Activated T-cell treated with anti-CD3 and anti-CD28 coated beads, Interleukin-2, amount 50 U/mL, for 4 hours (primary cell): ENCODE measurements around the gene MPDZ. TPM values are rescaled to one million over a fixed set of nuclear protein-coding genes. Genes with fewer than 3 reads are reported as not detected.

Experiments used
- ATAC-seq, 2 donors: fragments of 200-7000 bp; cut with Tn5 transposase; one replicate each; pipeline ENCODE4 v1.10.0; 2021
- DNase-seq: peaks from one replicate; pipeline ENCODE4 v3.0.0-alpha.2; 2020
- H3K27me3 Mint-ChIP-seq: one replicate; pipeline ENCODE4 v1.8.0; 2021; ENCODE audit warnings: low read depth, mixed read lengths
- H3K36me3 Mint-ChIP-seq: one replicate; pipeline ENCODE4 v1.8.0; 2022; ENCODE audit warnings: mixed read lengths; ENCODE audit not compliant: insufficient read depth
- H3K4me1 Mint-ChIP-seq: one replicate; pipeline ENCODE4 v1.8.0; 2021; ENCODE audit warnings: low read depth, mixed read lengths
- H3K4me3 Mint-ChIP-seq: one replicate; pipeline ENCODE4 v1.8.0; 2021; ENCODE audit warnings: mild to moderate bottlenecking, moderate library complexity, mixed read lengths
- H3K9me3 Mint-ChIP-seq: one replicate; pipeline ENCODE4 v1.8.0; 2021; ENCODE audit warnings: mixed read lengths
- total RNA-seq, 3 donors: library from RNA; stranded (reverse); gene quantifications; one replicate each; pipeline ENCODE4 v1.2.1, GENCODE V29; 2021

The MPDZ gene
- total RNA-seq, 3 donors from 2014 or later = 0.08 to 0.53 (median 0.29) TPM

DNA sequence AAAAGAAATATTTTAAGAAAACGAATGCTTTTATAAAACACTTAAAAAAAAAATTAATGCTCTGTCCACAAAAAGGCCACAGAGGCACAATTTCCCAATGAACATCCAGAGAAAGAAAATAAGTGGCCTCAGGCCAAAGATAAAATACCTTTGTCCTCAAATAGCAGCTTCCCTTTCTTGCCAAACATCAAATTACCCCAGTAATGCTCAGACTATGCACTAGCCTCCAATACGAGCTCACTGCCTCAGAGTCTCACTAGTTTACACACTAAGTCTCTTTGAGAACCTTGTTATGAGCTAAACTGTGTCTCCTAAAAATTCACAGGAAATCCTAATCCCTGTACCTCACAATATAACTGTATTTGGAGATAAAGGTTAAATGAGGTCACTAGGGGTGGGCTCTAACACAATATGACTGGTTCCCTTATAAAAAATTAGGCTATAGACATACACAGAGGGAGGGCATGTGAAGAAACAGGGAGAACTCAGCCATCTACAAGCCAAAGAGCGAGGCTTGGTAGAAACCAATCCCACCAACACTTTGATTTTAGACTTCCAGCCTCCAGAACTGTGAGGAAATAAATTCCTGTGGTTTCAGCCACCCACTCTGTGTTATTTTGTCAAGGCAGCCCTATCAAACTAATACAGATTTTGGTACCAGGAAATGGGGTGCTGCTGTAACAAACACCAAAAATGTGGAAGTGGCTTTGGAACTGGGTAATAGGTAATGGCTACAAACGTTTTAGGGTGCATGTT, 4.4 kb downstream of the MPDZ start:
- Mint-ChIP-seq H3K36me3 (no peaks in the 10 kb centered on the region), H3K9me3 (peaks cover 4% of the 10 kb centered on the region), H3K27me3 (peaks cover 19% of the 10 kb centered on the region), H3K4me1 (no peaks in the 10 kb centered on the region), H3K4me3 (no peak overlapping the region)
- no peak for DNase-seq
- ATAC-seq = no peak

DNA sequence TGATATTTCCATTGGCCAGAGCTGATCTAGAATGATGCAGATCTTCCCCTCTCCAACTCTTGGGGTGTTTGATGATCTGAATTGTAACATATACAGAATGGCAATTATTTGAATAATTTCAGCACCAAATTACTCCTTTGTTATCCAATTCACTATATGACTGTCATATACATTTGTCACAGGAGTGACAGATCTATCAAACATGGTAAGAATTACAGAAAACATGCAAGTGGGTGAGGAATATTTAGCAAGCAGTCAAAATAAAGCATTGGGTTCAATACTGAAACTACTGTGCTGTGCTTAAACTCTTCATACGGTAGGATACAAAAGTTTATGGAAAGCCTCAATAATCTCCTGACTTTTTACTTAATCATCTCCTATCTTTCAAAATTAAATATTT, 8.8 kb downstream of the MPDZ start:
- ATAC-seq (no peak), DNase-seq (no peak)
- Mint-ChIP-seq H3K36me3 (no peaks in the 10 kb centered on the region), H3K4me3 (no peak overlapping the region), H3K9me3 (peaks cover 8% of the 10 kb centered on the region), H3K27me3 (no peaks in the 10 kb centered on the region), H3K4me1 (no peaks in the 10 kb centered on the region)

DNA sequence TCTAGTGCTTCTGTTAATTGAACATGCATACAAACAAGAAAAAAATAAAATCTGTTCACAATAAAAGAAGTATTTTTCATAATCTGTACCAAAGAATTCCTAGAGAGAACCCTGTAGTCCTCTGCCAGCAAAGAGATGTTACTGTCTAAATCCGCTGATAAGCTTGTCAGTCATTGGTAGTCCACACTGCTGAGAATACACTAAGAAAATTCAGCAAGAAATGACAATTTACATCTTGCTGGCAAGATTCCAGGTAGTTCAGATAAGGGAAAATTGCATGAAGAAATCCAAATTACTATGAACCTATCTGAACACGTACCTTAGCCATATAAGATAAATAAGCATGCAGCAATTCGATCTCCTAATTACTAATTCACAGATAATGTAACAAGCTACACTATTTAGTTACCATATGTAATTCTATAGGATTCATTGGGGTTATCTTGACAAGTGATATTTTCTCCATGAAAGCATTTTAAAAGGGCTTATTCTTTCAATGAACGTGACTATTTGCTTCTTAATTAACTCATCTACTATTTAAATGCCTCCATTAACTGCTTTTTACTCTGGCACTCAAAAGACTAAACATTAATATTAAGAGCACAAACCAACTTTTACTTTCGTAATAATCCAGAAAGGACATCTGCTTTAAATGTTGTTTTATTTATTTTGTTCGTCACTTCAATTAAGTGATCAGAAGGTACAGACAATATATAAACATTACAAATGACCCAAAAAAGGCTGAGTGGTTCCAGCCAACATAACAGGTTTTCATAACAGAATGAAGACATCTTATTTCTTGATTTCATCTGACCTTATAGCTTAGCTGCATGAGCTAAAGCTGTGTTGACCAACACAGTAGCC, 9.7 kb downstream of the MPDZ start:
- H3K4me1 Mint-ChIP-seq = no peaks in the 10 kb centered on the region
- H3K36me3 Mint-ChIP-seq = no peaks in the 10 kb centered on the region
- no peak overlapping the region for H3K4me3 Mint-ChIP-seq
- ATAC-seq (no peak), DNase-seq (no peak)
- H3K9me3 Mint-ChIP-seq = peaks cover 8% of the 10 kb centered on the region
- H3K27me3 Mint-ChIP-seq = no peaks in the 10 kb centered on the region

DNA sequence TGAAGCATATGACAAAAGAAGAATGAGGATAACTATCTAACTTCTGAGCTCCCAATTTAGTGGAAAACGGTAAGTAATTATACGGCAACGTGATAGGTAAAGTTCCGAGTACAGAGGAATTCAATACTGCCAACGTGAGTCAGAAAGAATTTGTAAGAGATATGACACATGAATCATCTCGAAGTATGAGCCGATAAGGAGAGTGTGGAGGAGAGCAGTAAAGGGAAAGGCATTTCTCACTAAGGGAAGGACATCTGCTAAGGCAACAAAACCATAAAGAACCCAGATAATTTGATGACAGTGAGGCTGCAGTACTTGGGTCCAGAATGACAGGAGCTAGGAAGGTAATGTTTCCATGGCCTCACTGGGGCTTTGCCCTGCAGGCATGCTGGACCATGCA, 11.0 kb downstream of the MPDZ start:
- no peaks in the 10 kb centered on the region for H3K27me3 Mint-ChIP-seq
- no peaks in the 10 kb centered on the region for H3K36me3 Mint-ChIP-seq
- no peak overlapping the region for H3K4me3 Mint-ChIP-seq
- DNase-seq (no peak), ATAC-seq (no peak)
- H3K4me1 Mint-ChIP-seq = no peaks in the 10 kb centered on the region
- H3K9me3 Mint-ChIP-seq = peaks cover 8% of the 10 kb centered on the region

DNA sequence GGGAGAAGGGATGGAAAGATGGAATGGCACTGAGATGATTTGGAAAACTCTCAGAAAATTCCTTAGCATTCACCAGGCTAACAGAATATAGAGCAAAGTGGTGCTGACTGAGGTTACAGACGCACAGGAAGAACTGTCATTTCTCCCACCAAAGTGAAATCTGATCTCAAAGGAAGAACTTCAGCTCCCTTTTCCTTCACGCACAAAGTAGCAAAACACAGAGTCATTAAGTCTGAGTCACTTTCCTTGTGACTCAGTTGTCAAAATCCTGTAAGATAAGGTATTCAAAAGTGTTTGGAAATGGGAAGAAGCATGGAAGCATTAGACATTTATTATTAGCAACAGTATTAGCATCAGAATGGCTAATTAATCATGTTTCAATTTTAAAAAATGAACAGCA, 11.7 kb downstream of the MPDZ start:
- H3K4me1 Mint-ChIP-seq = no peaks in the 10 kb centered on the region
- no peaks in the 10 kb centered on the region for H3K27me3 Mint-ChIP-seq
- DNase-seq (no peak), ATAC-seq (no peak)
- H3K36me3 Mint-ChIP-seq = no peaks in the 10 kb centered on the region
- peaks cover 8% of the 10 kb centered on the region for H3K9me3 Mint-ChIP-seq
- no peak overlapping the region for H3K4me3 Mint-ChIP-seq

DNA sequence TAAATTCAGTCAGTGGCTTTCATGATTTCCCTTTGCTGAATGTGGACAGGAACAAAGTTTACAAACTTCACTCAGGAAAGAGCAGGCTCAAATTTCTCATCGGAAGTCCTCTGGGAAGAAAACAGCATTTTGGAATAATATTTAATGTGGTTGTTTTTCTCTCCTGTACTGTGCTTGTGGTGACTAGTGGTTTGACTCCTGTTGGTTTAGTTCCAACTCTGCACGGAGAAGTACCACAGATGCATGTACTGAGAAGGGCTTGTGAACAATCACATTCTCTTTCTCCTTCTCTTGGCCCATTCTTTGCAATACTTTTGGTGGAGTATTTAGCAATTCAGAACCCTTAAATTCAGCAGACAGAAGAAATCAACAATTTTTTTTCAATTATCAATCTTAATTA, 13.3 kb downstream of the MPDZ start:
- no peak overlapping the region for H3K4me3 Mint-ChIP-seq
- peaks cover 8% of the 10 kb centered on the region for H3K9me3 Mint-ChIP-seq
- ATAC-seq = no peak
- H3K4me1 Mint-ChIP-seq = no peaks in the 10 kb centered on the region
- DNase-seq = no peak
- H3K27me3 Mint-ChIP-seq = no peaks in the 10 kb centered on the region
- no peaks in the 10 kb centered on the region for H3K36me3 Mint-ChIP-seq

DNA sequence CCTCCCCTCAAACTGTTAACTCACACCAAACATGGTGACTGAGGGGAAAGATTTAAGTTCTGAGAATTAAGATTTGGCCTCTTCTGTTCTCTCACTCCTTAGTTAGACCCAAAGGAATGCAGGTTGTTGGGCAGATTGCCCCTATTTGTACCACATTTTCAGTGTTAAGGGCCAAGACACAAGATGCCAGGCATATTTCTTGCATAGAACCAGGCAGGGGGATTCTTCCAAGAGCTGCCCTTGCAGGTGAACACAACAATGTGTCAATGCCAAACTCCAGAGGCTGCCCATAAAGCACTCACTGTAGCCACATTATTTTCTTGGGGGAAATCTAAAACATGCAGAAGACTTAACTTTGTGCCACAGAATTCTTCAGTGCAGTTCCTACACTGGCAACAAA, 14.7 kb downstream of the MPDZ start:
- no peak for ATAC-seq
- H3K9me3 Mint-ChIP-seq = peaks cover 8% of the 10 kb centered on the region

DNA sequence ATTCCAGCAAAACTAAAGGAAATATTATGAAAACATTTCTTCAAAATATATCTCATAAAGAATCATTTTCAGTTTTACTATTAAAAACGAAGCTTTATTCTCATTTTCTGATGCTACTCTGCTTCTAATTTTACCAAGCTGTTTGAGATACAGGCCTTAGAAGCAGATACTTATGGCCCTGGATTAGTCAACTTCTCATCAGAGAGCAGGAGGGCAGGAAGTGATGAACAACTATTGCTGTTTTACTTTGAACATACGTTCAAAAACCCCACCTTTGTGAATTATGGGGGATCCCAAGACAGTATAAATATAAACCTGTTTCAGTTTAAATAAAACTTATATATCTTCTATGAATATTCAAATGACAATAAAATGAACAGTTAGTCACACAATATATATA, 16.0 kb downstream of the MPDZ start:
- Mint-ChIP-seq H3K36me3 (no peaks in the 10 kb centered on the region), H3K4me3 (no peak overlapping the region), H3K27me3 (no peaks in the 10 kb centered on the region), H3K9me3 (peaks cover 3% of the 10 kb centered on the region), H3K4me1 (no peaks in the 10 kb centered on the region)
- DNase-seq (no peak), ATAC-seq (no peak)

More for the DNA sequence above, 14.7 kb downstream of the MPDZ start:
- no peak for DNase-seq
- Mint-ChIP-seq H3K36me3 (no peaks in the 10 kb centered on the region), H3K27me3 (no peaks in the 10 kb centered on the region), H3K4me1 (no peaks in the 10 kb centered on the region), H3K4me3 (no peak overlapping the region)

DNA sequence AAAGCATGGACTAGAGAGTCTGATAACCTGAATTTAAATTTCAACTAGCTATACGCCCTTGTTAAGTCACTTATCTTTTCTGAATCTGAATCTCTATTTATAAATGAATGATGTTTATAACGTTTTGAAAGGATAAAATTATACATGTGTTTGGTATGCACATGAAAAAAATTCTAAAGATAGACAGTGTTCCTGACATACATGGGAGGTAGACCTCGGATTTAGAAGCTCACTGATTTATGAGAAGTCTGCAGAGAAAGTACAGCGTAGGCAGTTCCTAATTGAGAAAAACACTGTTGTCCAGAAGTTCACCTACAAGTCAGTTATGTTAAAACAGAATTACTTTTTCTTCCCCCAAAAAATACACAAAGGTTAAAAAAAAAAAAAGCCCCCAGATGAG, 26.6 kb downstream of the MPDZ start:
- Mint-ChIP-seq H3K27me3 (no peaks in the 10 kb centered on the region), H3K4me1 (no peaks in the 10 kb centered on the region), H3K9me3 (peaks cover 5% of the 10 kb centered on the region), H3K4me3 (no peak overlapping the region), H3K36me3 (no peaks in the 10 kb centered on the region)
- no peak for ATAC-seq
- DNase-seq = no peak

DNA sequence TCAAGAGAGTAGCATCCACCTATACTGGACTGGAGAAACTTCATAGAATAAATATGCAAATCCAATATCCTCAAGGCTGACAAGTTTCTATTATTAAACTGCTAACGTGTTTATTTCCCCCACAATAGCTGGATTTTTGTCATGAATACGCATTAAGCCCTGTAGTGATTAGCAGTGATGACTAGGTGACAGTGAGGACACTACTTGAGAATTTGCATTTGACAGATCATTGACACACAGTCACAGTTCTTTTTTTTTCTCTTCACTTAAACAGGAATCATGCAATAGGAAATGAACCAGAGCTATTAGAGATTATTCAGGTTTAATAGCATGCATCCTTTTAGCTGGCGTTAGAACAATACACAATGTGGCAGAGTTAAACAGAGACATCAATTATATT, 35.3 kb downstream of the MPDZ start:
- H3K27me3 Mint-ChIP-seq = no peaks in the 10 kb centered on the region
- no peaks in the 10 kb centered on the region for H3K4me1 Mint-ChIP-seq
- no peaks in the 10 kb centered on the region for H3K36me3 Mint-ChIP-seq
- peaks cover 3% of the 10 kb centered on the region for H3K9me3 Mint-ChIP-seq
- DNase-seq = no peak
- H3K4me3 Mint-ChIP-seq = no peak overlapping the region
- ATAC-seq = no peak

DNA sequence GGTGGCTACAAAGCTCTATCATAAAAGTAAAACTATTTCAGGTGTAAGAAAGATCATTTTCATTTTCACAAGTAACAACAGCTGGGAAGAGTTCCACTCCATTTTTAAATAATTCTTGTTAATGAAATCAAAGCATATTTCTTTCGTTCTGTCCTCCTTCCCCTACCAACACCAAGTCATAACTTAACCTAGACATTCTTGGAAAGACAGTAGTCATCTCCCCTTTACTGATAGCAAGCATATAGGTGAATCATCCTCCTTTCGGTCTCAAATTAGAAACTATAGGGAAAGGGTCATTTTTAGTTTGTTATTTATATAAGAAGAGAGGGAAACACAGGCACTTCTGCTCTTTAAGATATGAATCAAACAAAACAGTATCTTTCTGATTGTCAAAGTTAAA, 38.2 kb downstream of the MPDZ start:
- no peak for ATAC-seq
- Mint-ChIP-seq H3K4me1 (no peaks in the 10 kb centered on the region), H3K4me3 (no peak overlapping the region), H3K36me3 (no peaks in the 10 kb centered on the region), H3K9me3 (peaks cover 7% of the 10 kb centered on the region), H3K27me3 (no peaks in the 10 kb centered on the region)
- DNase-seq = no peak

DNA sequence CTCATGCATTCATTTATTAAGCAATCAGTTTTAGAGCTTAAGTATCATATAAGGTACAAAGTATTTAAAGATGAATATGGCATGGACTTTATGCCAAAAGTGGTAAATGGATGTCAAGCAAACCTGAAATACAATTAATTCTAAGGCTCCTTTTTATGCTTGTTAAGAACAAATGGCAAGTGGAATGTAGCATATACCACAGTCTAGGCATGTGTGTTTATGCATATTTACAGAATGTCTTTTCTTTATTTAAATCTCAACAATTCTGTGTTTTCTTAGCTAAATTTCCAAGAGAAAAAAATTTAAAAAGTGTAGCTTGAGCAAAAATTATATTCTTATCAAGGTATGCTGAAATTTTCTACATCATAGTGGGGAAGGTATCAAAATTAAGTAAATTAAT, 39.8 kb downstream of the MPDZ start:
- H3K27me3 Mint-ChIP-seq = no peaks in the 10 kb centered on the region
- no peak for DNase-seq
- H3K4me1 Mint-ChIP-seq = no peaks in the 10 kb centered on the region
- H3K9me3 Mint-ChIP-seq = peaks cover 7% of the 10 kb centered on the region
- no peaks in the 10 kb centered on the region for H3K36me3 Mint-ChIP-seq
- no peak for ATAC-seq
- no peak overlapping the region for H3K4me3 Mint-ChIP-seq

DNA sequence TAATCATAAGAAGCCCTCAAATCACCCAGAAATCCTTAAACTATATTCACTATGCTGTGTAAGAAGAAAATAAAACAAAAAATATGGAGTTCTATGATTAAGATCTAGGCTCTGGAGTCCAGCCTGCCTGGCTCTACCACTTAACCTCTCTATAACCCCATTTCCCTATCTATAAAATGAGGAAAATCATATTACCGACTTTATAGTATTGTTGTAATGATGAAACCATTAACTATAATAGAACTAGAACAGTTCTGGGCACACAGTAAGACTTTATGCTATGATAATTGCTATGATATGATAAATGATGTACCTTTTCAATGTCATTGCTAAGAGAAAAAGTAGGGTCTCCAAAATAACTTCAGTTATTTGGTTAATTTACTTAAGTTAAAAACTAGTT, 40.3 kb downstream of the MPDZ start:
- no peaks in the 10 kb centered on the region for H3K36me3 Mint-ChIP-seq
- peaks cover 7% of the 10 kb centered on the region for H3K9me3 Mint-ChIP-seq
- ATAC-seq (no peak), DNase-seq (no peak)
- no peak overlapping the region for H3K4me3 Mint-ChIP-seq
- no peaks in the 10 kb centered on the region for H3K4me1 Mint-ChIP-seq
- no peaks in the 10 kb centered on the region for H3K27me3 Mint-ChIP-seq

DNA sequence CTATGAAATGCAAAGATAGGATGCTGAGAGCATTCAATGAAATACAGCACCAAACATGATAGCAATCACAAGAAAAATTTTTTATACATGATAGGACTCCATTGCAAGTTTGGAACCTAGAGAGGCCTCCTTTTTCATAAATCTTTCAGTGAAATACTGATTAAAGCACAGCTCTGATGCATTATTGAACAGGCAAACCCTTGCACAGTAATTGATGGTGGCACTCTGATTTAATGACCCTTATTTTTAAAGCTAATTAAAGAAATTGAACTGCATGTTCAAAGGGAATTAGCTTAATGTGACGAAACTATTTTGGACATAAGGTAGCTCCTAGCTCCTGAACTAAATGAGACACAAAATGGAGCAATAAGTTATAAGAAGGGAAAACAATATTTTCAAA, 44.6 kb downstream of the MPDZ start:
- ATAC-seq (no peak), DNase-seq (no peak)
- Mint-ChIP-seq H3K4me3 (no peak overlapping the region), H3K27me3 (no peaks in the 10 kb centered on the region), H3K9me3 (peaks cover 9% of the 10 kb centered on the region), H3K36me3 (no peaks in the 10 kb centered on the region), H3K4me1 (no peaks in the 10 kb centered on the region)

DNA sequence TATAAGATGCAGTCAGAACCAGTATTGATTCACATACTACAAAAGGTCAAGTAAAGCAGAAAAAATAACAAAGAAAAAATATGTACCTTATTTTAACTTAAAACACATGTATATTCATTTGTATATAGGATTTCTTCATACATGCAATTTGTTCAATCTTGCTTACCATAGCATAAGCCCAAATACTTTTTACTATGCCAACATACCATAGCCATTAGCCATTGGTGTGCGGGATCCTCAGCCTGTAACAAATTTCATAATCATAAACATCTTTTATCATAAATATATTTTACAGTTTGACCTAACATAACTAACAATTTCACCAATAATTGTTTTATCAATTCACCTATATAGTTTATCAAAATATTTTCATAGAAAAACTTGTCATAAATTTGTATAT, 51.1 kb downstream of the MPDZ start:
- no peaks in the 10 kb centered on the region for H3K36me3 Mint-ChIP-seq
- H3K4me3 Mint-ChIP-seq = no peak overlapping the region
- no peaks in the 10 kb centered on the region for H3K27me3 Mint-ChIP-seq
- DNase-seq (no peak), ATAC-seq (no peak)
- H3K4me1 Mint-ChIP-seq = no peaks in the 10 kb centered on the region
- H3K9me3 Mint-ChIP-seq = peaks cover 5% of the 10 kb centered on the region
